Liver (tissue), 3 donors: Measurements from ENCODE around the gene HIPK3.

Source experiments
- RAD21 ChIP-seq, 2 donors: IDR thresholded peaks; 2 replicates each; pipeline ENCODE4 v1.6.1; 2016; ENCODE audit warnings: antibody characterized with exemption in 2 of 2, mild to moderate bottlenecking in 2 of 2
- RXRA ChIP-seq, 2 donors: IDR thresholded peaks; 2 replicates each; pipeline ENCODE4 v1.6.1; 2017 to 2018; ENCODE audit warnings: antibody characterized with exemption in 2 of 2, mild to moderate bottlenecking in 1 of 2
- TAF1 ChIP-seq: conservative IDR thresholded peaks from 2 replicates; pipeline ENCODE4 v1.6.1; 2016; ENCODE audit warnings: antibody characterized with exemption, mild to moderate bottlenecking
- TF ChIP-seq, protein P1 (sequence below): fragments of 150-350 bp; IDR thresholded peaks from 2 replicates; pipeline ENCODE4 v1.5.1; 2017; ENCODE audit warnings: improper control_type of control experiment, low read depth, low read length; ENCODE audit not compliant: missing input control
- donor health status: healthy.
- donor health status: healthy.

DNA sequence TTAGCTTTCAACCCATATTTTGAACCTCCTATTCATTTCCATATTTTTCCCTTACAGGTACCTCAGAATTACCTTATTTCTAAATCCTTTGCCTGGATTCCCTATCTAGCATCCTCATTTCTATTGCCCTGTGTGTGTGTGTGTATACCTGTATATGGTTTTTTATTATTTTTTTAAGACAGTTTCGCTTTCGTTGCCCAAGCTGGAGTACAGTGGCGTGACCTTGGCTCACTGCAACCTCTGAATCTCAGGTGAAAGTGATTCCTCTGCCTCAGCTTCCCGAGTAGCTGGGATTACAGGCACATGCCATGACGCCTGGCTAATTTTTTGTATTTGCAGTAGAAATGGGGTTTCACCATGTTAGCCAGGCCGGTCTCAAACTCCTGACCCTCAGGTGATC, 12.6 kb downstream of the HIPK3 start:
- TF ChIP-seq, protein P1, sequence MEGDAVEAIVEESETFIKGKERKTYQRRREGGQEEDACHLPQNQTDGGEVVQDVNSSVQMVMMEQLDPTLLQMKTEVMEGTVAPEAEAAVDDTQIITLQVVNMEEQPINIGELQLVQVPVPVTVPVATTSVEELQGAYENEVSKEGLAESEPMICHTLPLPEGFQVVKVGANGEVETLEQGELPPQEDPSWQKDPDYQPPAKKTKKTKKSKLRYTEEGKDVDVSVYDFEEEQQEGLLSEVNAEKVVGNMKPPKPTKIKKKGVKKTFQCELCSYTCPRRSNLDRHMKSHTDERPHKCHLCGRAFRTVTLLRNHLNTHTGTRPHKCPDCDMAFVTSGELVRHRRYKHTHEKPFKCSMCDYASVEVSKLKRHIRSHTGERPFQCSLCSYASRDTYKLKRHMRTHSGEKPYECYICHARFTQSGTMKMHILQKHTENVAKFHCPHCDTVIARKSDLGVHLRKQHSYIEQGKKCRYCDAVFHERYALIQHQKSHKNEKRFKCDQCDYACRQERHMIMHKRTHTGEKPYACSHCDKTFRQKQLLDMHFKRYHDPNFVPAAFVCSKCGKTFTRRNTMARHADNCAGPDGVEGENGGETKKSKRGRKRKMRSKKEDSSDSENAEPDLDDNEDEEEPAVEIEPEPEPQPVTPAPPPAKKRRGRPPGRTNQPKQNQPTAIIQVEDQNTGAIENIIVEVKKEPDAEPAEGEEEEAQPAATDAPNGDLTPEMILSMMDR, result no peak
- TF ChIP-seq RXRA (IDR thresholded peaks at IDR 0.05), result no peak
- TF ChIP-seq RAD21 (IDR thresholded peaks at IDR 0.05), result no peak
- no peak for TF ChIP-seq TAF1
